HG03045 (cell line): ENCODE data around the gene FBXO2.

Source experiments
- ATAC-seq: cut with Tn5 transposase; IDR thresholded peaks from one replicate; pipeline ENCODE4 v1.9.1; 2021; ENCODE audit warnings: mild to moderate bottlenecking, moderate library complexity; ENCODE audit not compliant: unreplicated experiment

FBXO2 gene

DNA sequence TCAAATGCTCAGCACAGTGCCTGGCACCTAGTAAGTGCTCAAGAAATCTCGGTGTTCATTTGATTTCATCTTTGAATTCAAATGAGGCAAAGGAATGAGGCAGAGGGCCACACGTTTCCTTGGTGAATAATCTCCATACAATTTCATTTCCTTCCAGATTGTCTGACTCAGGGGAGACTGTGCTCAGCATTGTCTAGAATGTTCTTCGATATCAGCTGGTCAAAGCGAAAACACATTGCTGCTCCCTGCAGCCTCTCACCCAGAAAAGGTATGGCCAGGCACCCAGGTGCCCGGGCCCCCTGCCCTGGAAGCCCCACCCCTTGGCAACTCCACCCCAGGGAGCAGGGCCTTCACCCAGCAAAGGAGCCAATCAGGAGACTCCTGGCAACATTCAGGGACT lies 55.8 kb downstream of the FBXO2 start:
- ATAC-seq = no peak
